Gastroesophageal sphincter (tissue), 3 donors: ENCODE data around the gene CSRNP3.

Source experiments
- CTCF ChIP-seq, 4 experiments: fragments of 200-600 bp in 2 of 4; fragments of 450-650 bp in 2 of 4; sonication (generic) in 1 of 4; IDR thresholded peaks; one replicate each; pipeline ENCODE4 v1.5.1; 2017 to 2019; ENCODE audit warnings: antibody characterized with exemption in 4 of 4, mild to moderate bottlenecking in 2 of 4, moderate library complexity in 2 of 4
- EP300 ChIP-seq: sonication (generic); formaldehyde crosslinking; IDR thresholded peaks from one replicate; pipeline ENCODE4 v1.6.1; 2017; ENCODE audit warnings: antibody characterized with exemption, mild to moderate bottlenecking
- POLR2A ChIP-seq, 2 donors: fragments of 450-650 bp; IDR thresholded peaks; one replicate each; pipeline ENCODE4 v1.6.1; 2017; ENCODE audit warnings: antibody characterized with exemption in 2 of 2, mild to moderate bottlenecking in 2 of 2, moderate library complexity in 1 of 2
- POLR2AphosphoS5 ChIP-seq: sonication (generic); formaldehyde crosslinking; IDR thresholded peaks from one replicate; pipeline ENCODE4 v1.6.1; 2017; ENCODE audit warnings: antibody characterized with exemption

GRCh38 chr2:165632594-165632993 lies 163.1 kb downstream of the CSRNP3 start:
- no peak for TF ChIP-seq CTCF (IDR thresholded peaks at IDR 0.05)
- TF ChIP-seq EP300, result no peak
- TF ChIP-seq POLR2AphosphoS5, result no peak
- no peak for TF ChIP-seq POLR2A (IDR thresholded peaks at IDR 0.05)
